ENCODE data around the gene PYROXD2.

Gene PYROXD2

DNA sequence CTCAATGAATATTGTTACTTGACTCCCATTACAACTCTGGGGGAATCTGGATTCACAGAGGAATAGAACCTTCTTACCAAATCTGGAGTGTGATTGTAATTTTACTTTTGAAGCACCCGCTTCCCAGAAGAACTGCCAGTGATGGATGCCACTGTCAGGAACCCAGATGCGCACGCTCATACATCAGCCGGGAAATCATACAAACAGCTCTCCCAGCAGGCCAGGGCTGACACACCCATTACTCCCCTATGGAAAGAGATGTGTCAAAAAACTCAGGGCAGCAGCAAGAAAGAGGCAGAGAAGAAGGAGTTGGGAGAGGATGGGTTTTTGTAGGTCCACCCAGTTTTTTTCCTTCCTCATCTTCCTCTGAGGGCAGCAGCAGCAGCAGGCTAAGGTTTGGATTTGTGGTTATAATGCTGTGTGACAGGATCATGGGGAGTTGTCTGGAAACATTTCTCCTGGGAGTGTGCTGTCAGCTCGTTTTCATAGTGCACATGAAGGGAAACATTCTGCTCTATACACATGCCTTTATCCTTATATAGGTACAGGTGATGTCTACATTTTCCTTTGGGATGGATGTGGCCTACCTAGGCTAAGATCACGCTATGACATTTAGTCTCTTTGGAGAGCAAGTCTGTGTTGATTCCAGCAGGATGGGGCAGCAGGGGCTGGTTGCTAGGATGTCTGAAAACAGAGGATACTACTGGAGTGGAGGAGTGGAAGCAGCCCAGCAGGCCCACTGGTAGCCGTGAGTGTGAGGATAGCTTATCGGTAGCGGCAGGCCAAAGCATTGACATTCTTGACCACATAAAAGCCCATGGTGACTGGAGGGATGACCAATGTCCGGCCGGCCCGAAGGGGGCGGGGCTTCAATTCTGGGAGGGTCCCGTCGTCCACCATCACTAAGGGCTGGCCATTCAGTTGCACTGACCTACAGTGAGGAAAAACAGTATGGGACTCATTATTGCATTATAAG is 44.1 kb upstream of the PYROXD2 start:
- Histone ChIP-seq H3K79me1 (ENCODE audit: low read length) (no peaks in the 10 kb centered on the region), H3K9ac (ENCODE audit: low read length) (no peak overlapping the region), H4K8ac (ENCODE audit: low read depth, low read length) (no peak overlapping the region), H3K56ac (ENCODE audit: low read length) (no peak overlapping the region), H3K36me3 (ENCODE audit: control insufficient read depth, insufficient read depth, low read length) (no peaks in the 10 kb centered on the region), H3K27me3 (ENCODE audit: insufficient read depth, low read length, poor library complexity) (no peaks in the 10 kb centered on the region), H2BK15ac (replicated peaks; ENCODE audit: low read depth) (no peak overlapping the region), H2BK120ac (ENCODE audit: low read depth, low read length) (no peak overlapping the region), H3K4me1 (ENCODE audit: control insufficient read depth, low read depth, low read length) (no peaks in the 10 kb centered on the region), H4K5ac (ENCODE audit: low read length) (no peak overlapping the region), H2AK5ac (ENCODE audit: low read length) (no peak overlapping the region), H3K4me2 (ENCODE audit: low read length) (no peak overlapping the region), H2BK5ac (ENCODE audit: low read length) (no peak overlapping the region), H3K27ac (ENCODE audit: low read depth, low read length) (no peak overlapping the region), H3K4me3 (ENCODE audit: low read length) (no peak overlapping the region), H3K23ac (ENCODE audit: low read length) (no peak overlapping the region), H3K4ac (ENCODE audit: low read depth, low read length) (no peak overlapping the region), H3K18ac (ENCODE audit: low read length) (no peak overlapping the region), H3K79me2 (ENCODE audit: control insufficient read depth, insufficient read depth, low read length) (no peaks in the 10 kb centered on the region)
- no CpG with 5 or more reads among the region's 15 CpGs for WGBS (ENCODE audit: extremely low coverage, insufficient coverage, low lambda C conversion rate)
- DNase-seq: no peak

DNA sequence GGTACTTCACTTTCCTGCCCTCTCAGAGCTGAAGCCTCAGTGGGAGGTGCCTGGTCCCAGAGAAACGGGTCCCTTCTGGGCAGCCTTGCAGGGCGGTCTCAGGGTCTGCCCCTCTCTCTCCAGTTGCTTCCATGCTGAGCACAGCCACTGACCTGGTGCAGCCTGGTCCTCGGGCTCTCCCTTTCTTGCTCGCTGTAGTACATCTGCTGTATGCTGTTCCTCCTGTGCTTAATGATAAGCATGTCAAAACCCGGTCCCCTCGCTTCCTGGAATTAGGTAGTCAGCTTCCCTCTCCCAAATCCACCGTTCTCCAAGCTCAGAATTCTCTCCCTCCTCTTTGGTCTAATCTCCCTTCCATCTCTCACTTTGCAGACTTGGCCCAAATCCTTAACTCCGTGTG is 42.7 kb upstream of the PYROXD2 start:
- no peak overlapping the region for H3K18ac ChIP-seq (ENCODE audit: low read length)
- no peaks in the 10 kb centered on the region for H3K4me1 ChIP-seq (ENCODE audit: control insufficient read depth, low read depth, low read length)
- no peak overlapping the region for H2AK5ac ChIP-seq (ENCODE audit: low read length)
- no peaks in the 10 kb centered on the region for H3K36me3 ChIP-seq (ENCODE audit: control insufficient read depth, insufficient read depth, low read length)
- H3K23ac ChIP-seq (ENCODE audit: low read length): no peak overlapping the region
- no peak overlapping the region for H2BK120ac ChIP-seq (ENCODE audit: low read depth, low read length)
- H3K9ac ChIP-seq (ENCODE audit: low read length): no peak overlapping the region
- no CpG with 5 or more reads among the region's 8 CpGs for WGBS (ENCODE audit: extremely low coverage, insufficient coverage, low lambda C conversion rate)
- no peak overlapping the region for H2BK15ac ChIP-seq (replicated peaks; ENCODE audit: low read depth)
- no peak overlapping the region for H3K27ac ChIP-seq (ENCODE audit: low read depth, low read length)
- H3K4ac ChIP-seq (ENCODE audit: low read depth, low read length): no peak overlapping the region
- H4K8ac ChIP-seq (ENCODE audit: low read depth, low read length): no peak overlapping the region
- no peak overlapping the region for H2BK5ac ChIP-seq (ENCODE audit: low read length)
- H3K4me3 ChIP-seq (ENCODE audit: low read length): no peak overlapping the region
- no peak overlapping the region for H4K5ac ChIP-seq (ENCODE audit: low read length)
- no peaks in the 10 kb centered on the region for H3K79me2 ChIP-seq (ENCODE audit: control insufficient read depth, insufficient read depth, low read length)
- H3K79me1 ChIP-seq (ENCODE audit: low read length): no peaks in the 10 kb centered on the region
- no peak for DNase-seq
- H3K56ac ChIP-seq (ENCODE audit: low read length): no peak overlapping the region
- no peak overlapping the region for H3K4me2 ChIP-seq (ENCODE audit: low read length)
- no peaks in the 10 kb centered on the region for H3K27me3 ChIP-seq (ENCODE audit: insufficient read depth, low read length, poor library complexity)

DNA sequence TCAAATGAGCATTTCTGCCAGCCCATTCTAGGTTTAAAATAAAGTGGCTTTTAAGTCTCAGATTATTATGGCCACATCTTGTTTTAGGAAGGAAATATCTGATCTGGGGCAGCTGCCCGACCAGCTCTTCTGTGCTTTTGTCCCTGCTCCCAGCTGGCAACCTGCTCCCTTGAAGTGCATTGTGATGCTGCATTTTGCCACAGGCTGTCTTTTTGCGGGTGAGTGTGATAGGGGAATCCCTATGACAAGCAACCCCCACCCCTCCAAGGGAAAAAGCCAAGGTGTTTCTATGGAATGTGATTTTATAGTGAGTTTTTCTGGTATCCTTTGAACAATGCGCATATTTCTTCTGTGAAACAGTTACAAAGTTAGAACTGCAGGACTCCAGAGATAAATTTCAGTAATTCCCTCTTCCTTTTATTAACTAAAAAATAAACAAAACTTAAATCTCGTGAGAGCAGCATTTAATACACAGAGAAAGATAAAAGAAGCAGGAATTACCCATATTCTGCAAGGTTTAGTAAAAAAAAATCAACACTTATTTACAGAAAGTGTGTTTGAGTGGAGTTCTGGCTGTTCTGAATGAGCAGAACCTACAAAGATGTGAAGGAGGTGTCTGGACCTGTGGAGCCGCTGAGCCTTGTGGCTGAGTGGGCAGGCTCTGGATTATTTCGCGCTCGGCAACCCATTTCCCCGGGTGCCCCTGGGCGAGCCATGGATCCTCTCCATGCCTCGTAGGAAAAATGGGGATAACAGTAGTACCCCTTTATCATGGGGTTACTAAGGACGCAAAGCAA is 41.9 kb upstream of the PYROXD2 start:
- Histone ChIP-seq H2BK120ac (ENCODE audit: low read depth, low read length) (no peak overlapping the region), H3K4ac (ENCODE audit: low read depth, low read length) (no peak overlapping the region), H2BK5ac (ENCODE audit: low read length) (no peak overlapping the region), H2BK15ac (replicated peaks; ENCODE audit: low read depth) (no peak overlapping the region), H4K5ac (ENCODE audit: low read length) (no peak overlapping the region), H3K79me1 (ENCODE audit: low read length) (no peaks in the 10 kb centered on the region), H3K4me3 (ENCODE audit: low read length) (no peak overlapping the region), H3K27me3 (ENCODE audit: insufficient read depth, low read length, poor library complexity) (no peaks in the 10 kb centered on the region), H3K9ac (ENCODE audit: low read length) (no peak overlapping the region), H4K8ac (ENCODE audit: low read depth, low read length) (no peak overlapping the region), H3K23ac (ENCODE audit: low read length) (no peak overlapping the region), H2AK5ac (ENCODE audit: low read length) (no peak overlapping the region), H3K79me2 (ENCODE audit: control insufficient read depth, insufficient read depth, low read length) (no peaks in the 10 kb centered on the region), H3K18ac (ENCODE audit: low read length) (no peak overlapping the region), H3K36me3 (ENCODE audit: control insufficient read depth, insufficient read depth, low read length) (no peaks in the 10 kb centered on the region), H3K56ac (ENCODE audit: low read length) (no peak overlapping the region), H3K27ac (ENCODE audit: low read depth, low read length) (no peak overlapping the region), H3K4me2 (ENCODE audit: low read length) (no peak overlapping the region), H3K4me1 (ENCODE audit: control insufficient read depth, low read depth, low read length) (no peaks in the 10 kb centered on the region)
- WGBS (ENCODE audit: extremely low coverage, insufficient coverage, low lambda C conversion rate): no CpG with 5 or more reads among the region's 12 CpGs
- no peak for DNase-seq

DNA sequence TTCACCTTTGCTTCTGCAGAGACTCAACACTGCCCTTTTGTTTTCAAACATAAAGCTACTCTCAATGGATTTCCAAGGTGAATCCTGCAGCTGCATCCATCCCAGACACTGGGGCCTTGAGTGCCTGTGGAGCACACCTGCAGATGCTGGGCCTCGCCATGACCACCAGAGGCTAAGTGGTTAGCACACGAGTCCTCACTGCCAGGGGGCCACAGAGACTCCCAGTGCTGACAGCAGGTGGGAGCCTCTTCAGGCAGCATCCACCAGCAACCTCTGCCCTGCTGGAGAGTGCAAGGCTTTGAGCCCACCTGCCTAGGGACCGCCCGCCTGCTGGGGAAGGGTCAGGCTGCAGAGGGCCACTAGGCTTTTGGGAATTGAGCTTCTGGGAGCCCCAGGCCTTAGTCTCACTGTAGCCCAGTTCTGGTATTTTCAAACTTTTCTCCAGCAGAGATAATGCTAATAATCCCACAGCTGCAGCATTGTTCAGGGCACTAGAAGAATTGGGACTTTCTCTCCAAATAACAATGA is 41.1 kb upstream of the PYROXD2 start:
- H3K23ac ChIP-seq (ENCODE audit: low read length): no peak overlapping the region
- DNase-seq: no peak
- no peak overlapping the region for H3K27ac ChIP-seq (ENCODE audit: low read depth, low read length)
- H4K8ac ChIP-seq (ENCODE audit: low read depth, low read length): no peak overlapping the region
- H3K18ac ChIP-seq (ENCODE audit: low read length): no peak overlapping the region
- no peak overlapping the region for H2AK5ac ChIP-seq (ENCODE audit: low read length)
- no peak overlapping the region for H3K56ac ChIP-seq (ENCODE audit: low read length)
- no peak overlapping the region for H2BK120ac ChIP-seq (ENCODE audit: low read depth, low read length)
- no peak overlapping the region for H2BK5ac ChIP-seq (ENCODE audit: low read length)
- no peaks in the 10 kb centered on the region for H3K27me3 ChIP-seq (ENCODE audit: insufficient read depth, low read length, poor library complexity)
- no peak overlapping the region for H3K4me2 ChIP-seq (ENCODE audit: low read length)
- H3K79me1 ChIP-seq (ENCODE audit: low read length): no peaks in the 10 kb centered on the region
- H3K79me2 ChIP-seq (ENCODE audit: control insufficient read depth, insufficient read depth, low read length): no peaks in the 10 kb centered on the region
- H3K9ac ChIP-seq (ENCODE audit: low read length): no peak overlapping the region
- no peaks in the 10 kb centered on the region for H3K4me1 ChIP-seq (ENCODE audit: control insufficient read depth, low read depth, low read length)
- H3K4ac ChIP-seq (ENCODE audit: low read depth, low read length): no peak overlapping the region
- no peak overlapping the region for H4K5ac ChIP-seq (ENCODE audit: low read length)
- no CpG with 5 or more reads among the region's 4 CpGs for WGBS (ENCODE audit: extremely low coverage, insufficient coverage, low lambda C conversion rate)
- H3K36me3 ChIP-seq (ENCODE audit: control insufficient read depth, insufficient read depth, low read length): no peaks in the 10 kb centered on the region
- no peak overlapping the region for H2BK15ac ChIP-seq (replicated peaks; ENCODE audit: low read depth)
- no peak overlapping the region for H3K4me3 ChIP-seq (ENCODE audit: low read length)

DNA sequence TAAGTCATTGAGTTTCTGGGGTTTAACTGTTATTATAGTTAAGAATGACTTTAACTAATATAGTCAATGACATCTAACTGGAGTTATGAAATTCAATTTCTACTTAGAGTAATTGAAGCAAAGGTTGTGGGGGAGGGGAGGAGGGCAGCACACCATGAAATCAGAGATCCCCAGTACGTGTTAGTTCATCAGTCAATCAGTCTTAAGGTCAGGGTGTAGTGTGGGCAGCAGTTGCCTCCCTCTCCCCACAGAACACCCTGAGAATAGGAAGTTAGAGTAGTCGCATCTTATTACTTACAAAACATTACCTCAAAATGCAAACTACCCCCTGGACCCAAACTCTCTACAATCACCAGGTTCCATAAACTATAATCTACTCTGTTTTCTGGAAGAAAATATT is 38.7 kb upstream of the PYROXD2 start:
- Histone ChIP-seq H2BK5ac (ENCODE audit: low read length) (no peak overlapping the region), H2BK15ac (replicated peaks; ENCODE audit: low read depth) (no peak overlapping the region), H2AK5ac (ENCODE audit: low read length) (no peak overlapping the region), H3K79me1 (ENCODE audit: low read length) (no peaks in the 10 kb centered on the region), H2BK120ac (ENCODE audit: low read depth, low read length) (no peak overlapping the region), H3K27me3 (ENCODE audit: insufficient read depth, low read length, poor library complexity) (no peaks in the 10 kb centered on the region), H3K9ac (ENCODE audit: low read length) (no peak overlapping the region), H3K18ac (ENCODE audit: low read length) (no peak overlapping the region), H4K8ac (ENCODE audit: low read depth, low read length) (no peak overlapping the region), H3K23ac (ENCODE audit: low read length) (no peak overlapping the region), H3K56ac (ENCODE audit: low read length) (no peak overlapping the region), H3K36me3 (ENCODE audit: control insufficient read depth, insufficient read depth, low read length) (no peaks in the 10 kb centered on the region), H3K79me2 (ENCODE audit: control insufficient read depth, insufficient read depth, low read length) (no peaks in the 10 kb centered on the region), H3K4me1 (ENCODE audit: control insufficient read depth, low read depth, low read length) (no peaks in the 10 kb centered on the region), H4K5ac (ENCODE audit: low read length) (no peak overlapping the region), H3K4me2 (ENCODE audit: low read length) (no peak overlapping the region), H3K4me3 (ENCODE audit: low read length) (no peak overlapping the region), H3K4ac (ENCODE audit: low read depth, low read length) (no peak overlapping the region), H3K27ac (ENCODE audit: low read depth, low read length) (no peak overlapping the region)
- no peak for DNase-seq
- WGBS (ENCODE audit: extremely low coverage, insufficient coverage, low lambda C conversion rate): no CpG with 5 or more reads among the region's 2 CpGs

Measured in mesendoderm (in vitro differentiated cells).